ENCODE measurements around the gene HMGXB4. TPM values are rescaled to one million over a fixed set of nuclear protein-coding genes. Genes with fewer than 3 reads are reported as not detected.
A peak's percentile ranks its signal among the peaks of the same experiment; 100 is the strongest.

The HMGXB4 gene
- total and polyA plus RNA-seq, 2 of the 13 experiments (the other 11 are each of a cell fraction or from before 2014, with no cell fraction given) = 13.9 to 16.3 TPM

DNA sequence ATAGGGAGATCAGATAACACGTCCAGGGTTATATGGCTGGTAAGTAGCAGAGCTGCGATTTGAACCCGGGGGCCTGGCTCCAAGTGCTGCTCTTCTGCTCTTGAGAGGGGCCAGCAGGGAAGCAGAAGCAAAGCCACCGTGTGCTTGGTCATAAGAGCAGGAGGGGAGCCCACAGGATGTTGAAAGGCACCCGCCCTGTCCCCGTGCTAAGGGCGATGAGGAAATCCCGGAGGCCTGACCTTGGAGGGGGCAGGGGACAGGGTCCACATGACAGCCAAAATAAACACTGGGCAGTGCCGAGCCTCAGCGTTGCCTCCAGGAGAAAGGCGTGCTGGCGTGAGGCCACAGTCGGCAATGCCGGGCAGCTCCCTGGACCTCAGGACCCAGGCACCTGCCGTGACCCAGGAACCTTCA lies 71.2 kb downstream of the HMGXB4 start (continued):
- TF ChIP-seq TEAD3 (CRISPR knock-in tag; optimal IDR thresholded peaks at IDR 0.05; ENCODE audit: borderline replicate concordance) (peak; percentile 89), NFE2L2 (IDR thresholded peaks at IDR 0.05; ENCODE audit: low read length) (no peak), ZNF20 (CRISPR knock-in tag; IDR thresholded peaks at IDR 0.05) (no peak), MXI1 (IDR thresholded peaks at IDR 0.05; ENCODE audit: borderline replicate concordance, low read depth, low read length) (peak; percentile 96), ISL2 (CRISPR knock-in tag; IDR thresholded peaks at IDR 0.05) (peak; percentile 85), ZSCAN31 (CRISPR knock-in tag; IDR thresholded peaks at IDR 0.05; ENCODE audit: low read depth) (peak; percentile 57; the same call in 1 of the 2 replicates), ZNF782 (CRISPR knock-in tag; IDR thresholded peaks at IDR 0.05; ENCODE audit: borderline replicate concordance) (peak; percentile 51; the same call in 1 of the 2 replicates), ZFP62 (CRISPR knock-in tag; IDR thresholded peaks at IDR 0.05) (no peak), MATR3 (CRISPR knock-in tag; IDR thresholded peaks at IDR 0.05) (no peak), ZNF619 (CRISPR knock-in tag; IDR thresholded peaks at IDR 0.05) (peak; percentile 87), SMAD3 (CRISPR knock-in tag; IDR thresholded peaks at IDR 0.05) (peak; percentile 78), ZNF766 (CRISPR knock-in tag; IDR thresholded peaks at IDR 0.05; ENCODE audit: borderline replicate concordance) (no peak; the same call in 1 of the 2 replicates), KAT2B (IDR thresholded peaks at IDR 0.05; ENCODE audit: borderline replicate concordance, low read depth, low read length) (no peak)
- TF ChIP-seq, protein P1, sequence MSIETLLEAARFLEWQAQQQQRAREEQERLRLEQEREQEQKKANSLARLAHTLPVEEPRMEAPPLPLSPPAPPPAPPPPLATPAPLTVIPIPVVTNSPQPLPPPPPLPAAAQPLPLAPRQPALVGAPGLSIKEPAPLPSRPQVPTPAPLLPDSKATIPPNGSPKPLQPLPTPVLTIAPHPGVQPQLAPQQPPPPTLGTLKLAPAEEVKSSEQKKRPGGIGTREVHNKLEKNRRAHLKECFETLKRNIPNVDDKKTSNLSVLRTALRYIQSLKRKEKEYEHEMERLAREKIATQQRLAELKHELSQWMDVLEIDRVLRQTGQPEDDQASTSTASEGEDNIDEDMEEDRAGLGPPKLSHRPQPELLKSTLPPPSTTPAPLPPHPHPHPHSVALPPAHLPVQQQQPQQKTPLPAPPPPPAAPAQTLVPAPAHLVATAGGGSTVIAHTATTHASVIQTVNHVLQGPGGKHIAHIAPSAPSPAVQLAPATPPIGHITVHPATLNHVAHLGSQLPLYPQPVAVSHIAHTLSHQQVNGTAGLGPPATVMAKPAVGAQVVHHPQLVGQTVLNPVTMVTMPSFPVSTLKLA (IDR thresholded peaks at IDR 0.05) = peak; percentile 75
- TF ChIP-seq, protein P2, sequence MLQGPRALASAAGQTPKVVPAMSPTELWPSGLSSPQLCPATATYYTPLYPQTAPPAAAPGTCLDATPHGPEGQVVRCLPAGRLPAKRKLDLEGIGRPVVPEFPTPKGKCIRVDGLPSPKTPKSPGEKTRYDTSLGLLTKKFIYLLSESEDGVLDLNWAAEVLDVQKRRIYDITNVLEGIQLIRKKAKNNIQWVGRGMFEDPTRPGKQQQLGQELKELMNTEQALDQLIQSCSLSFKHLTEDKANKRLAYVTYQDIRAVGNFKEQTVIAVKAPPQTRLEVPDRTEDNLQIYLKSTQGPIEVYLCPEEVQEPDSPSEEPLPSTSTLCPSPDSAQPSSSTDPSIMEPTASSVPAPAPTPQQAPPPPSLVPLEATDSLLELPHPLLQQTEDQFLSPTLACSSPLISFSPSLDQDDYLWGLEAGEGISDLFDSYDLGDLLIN (CRISPR knock-in tag; IDR thresholded peaks at IDR 0.05; ENCODE audit: borderline replicate concordance) = no peak
- TF ChIP-seq, protein P3, sequence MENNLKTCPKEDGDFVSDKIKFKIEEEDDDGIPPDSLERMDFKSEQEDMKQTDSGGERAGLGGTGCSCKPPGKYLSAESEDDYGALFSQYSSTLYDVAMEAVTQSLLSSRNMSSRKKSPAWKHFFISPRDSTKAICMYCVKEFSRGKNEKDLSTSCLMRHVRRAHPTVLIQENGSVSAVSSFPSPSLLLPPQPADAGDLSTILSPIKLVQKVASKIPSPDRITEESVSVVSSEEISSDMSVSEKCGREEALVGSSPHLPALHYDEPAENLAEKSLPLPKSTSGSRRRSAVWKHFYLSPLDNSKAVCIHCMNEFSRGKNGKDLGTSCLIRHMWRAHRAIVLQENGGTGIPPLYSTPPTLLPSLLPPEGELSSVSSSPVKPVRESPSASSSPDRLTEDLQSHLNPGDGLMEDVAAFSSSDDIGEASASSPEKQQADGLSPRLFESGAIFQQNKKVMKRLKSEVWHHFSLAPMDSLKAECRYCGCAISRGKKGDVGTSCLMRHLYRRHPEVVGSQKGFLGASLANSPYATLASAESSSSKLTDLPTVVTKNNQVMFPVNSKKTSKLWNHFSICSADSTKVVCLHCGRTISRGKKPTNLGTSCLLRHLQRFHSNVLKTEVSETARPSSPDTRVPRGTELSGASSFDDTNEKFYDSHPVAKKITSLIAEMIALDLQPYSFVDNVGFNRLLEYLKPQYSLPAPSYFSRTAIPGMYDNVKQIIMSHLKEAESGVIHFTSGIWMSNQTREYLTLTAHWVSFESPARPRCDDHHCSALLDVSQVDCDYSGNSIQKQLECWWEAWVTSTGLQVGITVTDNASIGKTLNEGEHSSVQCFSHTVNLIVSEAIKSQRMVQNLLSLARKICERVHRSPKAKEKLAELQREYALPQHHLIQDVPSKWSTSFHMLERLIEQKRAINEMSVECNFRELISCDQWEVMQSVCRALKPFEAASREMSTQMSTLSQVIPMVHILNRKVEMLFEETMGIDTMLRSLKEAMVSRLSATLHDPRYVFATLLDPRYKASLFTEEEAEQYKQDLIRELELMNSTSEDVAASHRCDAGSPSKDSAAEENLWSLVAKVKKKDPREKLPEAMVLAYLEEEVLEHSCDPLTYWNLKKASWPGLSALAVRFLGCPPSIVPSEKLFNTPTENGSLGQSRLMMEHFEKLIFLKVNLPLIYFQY (CRISPR knock-in tag; IDR thresholded peaks at IDR 0.05; ENCODE audit: borderline replicate concordance) = peak; percentile 74
- TF ChIP-seq, protein P4, sequence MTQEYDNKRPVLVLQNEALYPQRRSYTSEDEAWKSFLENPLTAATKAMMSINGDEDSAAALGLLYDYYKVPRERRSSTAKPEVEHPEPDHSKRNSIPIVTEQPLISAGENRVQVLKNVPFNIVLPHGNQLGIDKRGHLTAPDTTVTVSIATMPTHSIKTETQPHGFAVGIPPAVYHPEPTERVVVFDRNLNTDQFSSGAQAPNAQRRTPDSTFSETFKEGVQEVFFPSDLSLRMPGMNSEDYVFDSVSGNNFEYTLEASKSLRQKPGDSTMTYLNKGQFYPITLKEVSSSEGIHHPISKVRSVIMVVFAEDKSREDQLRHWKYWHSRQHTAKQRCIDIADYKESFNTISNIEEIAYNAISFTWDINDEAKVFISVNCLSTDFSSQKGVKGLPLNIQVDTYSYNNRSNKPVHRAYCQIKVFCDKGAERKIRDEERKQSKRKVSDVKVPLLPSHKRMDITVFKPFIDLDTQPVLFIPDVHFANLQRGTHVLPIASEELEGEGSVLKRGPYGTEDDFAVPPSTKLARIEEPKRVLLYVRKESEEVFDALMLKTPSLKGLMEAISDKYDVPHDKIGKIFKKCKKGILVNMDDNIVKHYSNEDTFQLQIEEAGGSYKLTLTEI (CRISPR knock-in tag; conservative IDR thresholded peaks at IDR 0.05) = no peak
- TF ChIP-seq, protein P5, sequence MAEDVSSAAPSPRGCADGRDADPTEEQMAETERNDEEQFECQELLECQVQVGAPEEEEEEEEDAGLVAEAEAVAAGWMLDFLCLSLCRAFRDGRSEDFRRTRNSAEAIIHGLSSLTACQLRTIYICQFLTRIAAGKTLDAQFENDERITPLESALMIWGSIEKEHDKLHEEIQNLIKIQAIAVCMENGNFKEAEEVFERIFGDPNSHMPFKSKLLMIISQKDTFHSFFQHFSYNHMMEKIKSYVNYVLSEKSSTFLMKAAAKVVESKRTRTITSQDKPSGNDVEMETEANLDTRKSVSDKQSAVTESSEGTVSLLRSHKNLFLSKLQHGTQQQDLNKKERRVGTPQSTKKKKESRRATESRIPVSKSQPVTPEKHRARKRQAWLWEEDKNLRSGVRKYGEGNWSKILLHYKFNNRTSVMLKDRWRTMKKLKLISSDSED (CRISPR knock-in tag; IDR thresholded peaks at IDR 0.05) = no peak
- TF ChIP-seq, protein P6, sequence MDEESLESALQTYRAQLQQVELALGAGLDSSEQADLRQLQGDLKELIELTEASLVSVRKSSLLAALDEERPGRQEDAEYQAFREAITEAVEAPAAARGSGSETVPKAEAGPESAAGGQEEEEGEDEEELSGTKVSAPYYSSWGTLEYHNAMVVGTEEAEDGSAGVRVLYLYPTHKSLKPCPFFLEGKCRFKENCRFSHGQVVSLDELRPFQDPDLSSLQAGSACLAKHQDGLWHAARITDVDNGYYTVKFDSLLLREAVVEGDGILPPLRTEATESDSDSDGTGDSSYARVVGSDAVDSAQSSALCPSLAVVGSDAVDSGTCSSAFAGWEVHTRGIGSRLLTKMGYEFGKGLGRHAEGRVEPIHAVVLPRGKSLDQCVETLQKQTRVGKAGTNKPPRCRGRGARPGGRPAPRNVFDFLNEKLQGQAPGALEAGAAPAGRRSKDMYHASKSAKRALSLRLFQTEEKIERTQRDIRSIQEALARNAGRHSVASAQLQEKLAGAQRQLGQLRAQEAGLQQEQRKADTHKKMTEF (CRISPR knock-in tag; IDR thresholded peaks at IDR 0.05) = peak; percentile 97

Measured in HepG2 (cell line).